22Rv1 (cell line): ENCODE results near the gene CACNB2.

Experiments used
- CTCF ChIP-seq: fragments of 450-650 bp; IDR thresholded peaks from 2 replicates; pipeline ENCODE4 v1.5.1; 2017; ENCODE audit warnings: mild to moderate bottlenecking
- ZFX ChIP-seq: fragments of 450-650 bp; IDR thresholded peaks from 2 replicates; pipeline ENCODE4 v1.6.1; 2017; ENCODE audit warnings: antibody characterized with exemption, borderline replicate concordance

GRCh38 chr10:18094332-18094731, 45.9 kb upstream of the CACNB2 start:
- TF ChIP-seq CTCF (no peak), ZFX (no peak)
